T-helper 1 cell treated with Interleukin-12 subunit alpha and Interleukin-12 subunit beta and Interleukin-4 antibody, amounts not matched to agents 30 ng/mL and 1 ng/mL, for 36 hours (primary cell): ENCODE data around the gene ACSS1. TPM values are rescaled to one million over a fixed set of nuclear protein-coding genes. Genes with fewer than 3 reads are reported as not detected.

ENCODE experiments used
- intact Hi-C: fragments of 100-400 bp; cut with micrococcal nuclease; formaldehyde crosslinking; loops from one replicate; pipeline ENCODE4 v1.15.1; 2024
- total RNA-seq: library from RNA; stranded (reverse); gene quantifications from 2 replicates; pipeline ENCODE4 v1.2.3, GENCODE V29; 2022

ACSS1 gene
- total RNA-seq, 1 donor from 2014 or later, result 25.9 TPM

GRCh38 chr20:25061103-25061799, 3.3 kb upstream of the ACSS1 start:
- intact Hi-C loops, result loop anchor here (10.0 kb wide), 1 partner anchor 956 kb away; no protein-coding TSS in a partner anchor

DNA sequence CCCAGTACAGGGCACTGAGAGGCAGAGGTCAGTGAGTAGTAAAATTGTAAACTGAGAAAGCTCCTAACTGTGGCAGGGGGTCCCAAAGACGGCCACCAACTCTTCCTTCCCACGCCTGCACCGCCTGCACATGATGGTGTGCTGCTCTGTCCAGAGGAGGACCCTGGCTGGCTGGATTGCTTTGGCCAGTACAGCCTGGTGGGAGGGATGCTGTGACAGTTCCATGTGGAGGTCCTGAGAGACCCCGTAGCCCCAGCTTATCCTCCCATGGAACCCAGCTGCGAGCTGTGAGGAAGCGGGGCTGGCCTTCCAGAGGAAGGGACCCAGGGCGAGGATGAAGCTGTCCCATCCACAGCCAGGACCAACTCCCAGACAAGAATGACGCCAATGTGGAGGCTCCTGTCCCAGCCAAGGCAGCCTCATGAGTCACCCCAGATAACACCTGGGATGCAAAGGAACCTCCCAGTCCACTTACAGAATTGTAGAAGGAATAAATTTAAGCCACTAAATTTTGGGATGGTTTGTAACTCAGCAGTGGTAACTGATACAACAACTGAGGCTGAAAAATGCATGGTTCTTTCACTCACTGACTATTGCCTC, 2.0 kb upstream of the ACSS1 start:
- intact Hi-C loops, result loop anchor here (5.0 to 10.0 kb wide), 4 partner anchors 128 to 1703 kb away; partner anchors contain the start of gene NANP

GRCh38 chr20:25058847-25059810, 1.2 kb upstream of the ACSS1 start:
- intact Hi-C loops, result loop anchor here (1.0 to 5.0 kb wide), 5 partner anchors 127 to 1702 kb away; partner anchors contain the start of genes ENTPD6 and NANP

DNA sequence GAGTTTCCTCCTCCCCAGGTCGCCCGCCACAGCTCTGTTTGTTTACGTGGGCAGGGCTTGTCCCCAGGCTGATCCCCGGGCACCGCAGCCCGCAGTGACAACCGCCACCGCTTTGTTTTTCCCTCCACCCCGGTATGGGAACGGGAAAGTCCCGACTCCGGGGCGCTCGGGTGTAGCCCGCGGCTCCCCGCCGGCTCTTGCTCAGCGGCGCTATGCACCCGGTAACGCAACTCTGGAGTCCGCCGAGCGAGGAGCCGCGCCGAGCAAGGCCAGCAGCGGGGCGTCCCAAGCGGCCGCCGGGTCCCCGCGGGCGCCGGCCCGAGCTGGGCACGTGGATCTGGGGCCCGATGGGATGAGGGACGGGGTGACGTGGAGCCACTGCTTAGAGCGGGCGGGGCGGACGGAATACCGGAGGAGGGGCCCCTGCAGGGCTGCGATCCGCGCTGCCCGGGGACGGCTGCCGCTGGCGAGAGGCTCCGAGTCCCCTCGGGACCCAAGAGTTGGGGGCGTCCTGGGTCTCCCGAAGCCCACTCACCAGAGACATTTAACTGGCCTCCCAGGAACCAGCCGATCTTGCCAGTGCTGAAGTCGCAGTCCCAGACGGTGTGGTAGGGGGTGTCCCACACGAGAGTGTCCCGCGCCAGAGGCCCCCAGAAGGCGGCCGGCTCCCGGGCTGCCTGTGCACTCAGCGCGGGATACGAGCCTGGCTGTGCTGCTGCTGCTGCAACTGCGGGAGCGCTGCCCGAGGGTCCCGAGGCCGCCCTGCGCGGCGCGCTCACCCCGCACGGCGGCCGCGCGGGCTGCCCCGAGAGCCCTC, 497 bp downstream of the ACSS1 start:
- intact Hi-C loops, result loop anchor here (1.0 to 5.0 kb wide), 12 partner anchors 8 to 1700 kb away; partner anchors contain the start of genes APMAP, CST7, ENTPD6 and NANP

GRCh38 chr20:25056690-25057233, 1.2 kb downstream of the ACSS1 start:
- intact Hi-C loops, result loop anchor here (1.0 to 5.0 kb wide), 10 partner anchors 9 to 1699 kb away; partner anchors contain the start of genes APMAP, CST7 and NANP

DNA sequence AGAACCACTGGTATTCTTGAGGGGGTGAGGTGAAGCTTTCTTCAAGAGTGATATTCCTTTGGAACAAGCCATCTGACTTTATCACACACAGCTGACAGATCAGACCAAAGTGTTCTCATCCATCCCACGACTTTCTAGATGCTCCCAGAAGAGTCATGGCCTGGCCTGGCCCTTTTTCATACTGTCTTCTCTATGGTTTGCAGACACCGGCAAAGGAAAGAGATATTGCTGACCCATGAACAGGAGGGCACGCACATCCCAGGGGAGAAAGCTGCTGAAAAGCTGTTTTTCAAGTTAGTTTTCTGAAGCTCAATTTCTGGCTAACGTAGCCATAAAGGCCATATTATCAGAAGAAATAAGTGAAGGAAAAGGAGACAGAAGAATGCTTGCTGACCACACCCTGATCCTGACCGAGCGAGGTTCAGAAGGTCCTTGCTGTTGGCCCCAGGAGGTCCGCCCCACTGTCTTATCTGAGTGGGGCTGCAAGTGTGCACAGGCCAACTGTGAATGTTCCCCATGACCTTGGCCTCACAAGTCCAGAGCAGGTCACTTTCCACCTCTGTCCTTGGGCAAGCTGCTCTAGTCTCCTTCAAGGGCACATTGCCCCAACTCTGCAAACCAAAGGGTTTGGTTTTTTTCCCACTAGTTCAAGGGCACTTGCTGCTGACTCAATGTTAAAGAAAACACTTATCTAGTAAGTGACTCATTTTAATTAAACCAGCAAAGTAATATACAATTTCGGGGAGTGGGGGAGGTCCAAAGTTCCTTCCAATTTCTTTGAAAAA, 2.0 kb downstream of the ACSS1 start:
- intact Hi-C loops, result loop anchor here (2.0 to 5.0 kb wide), 4 partner anchors 124 to 1699 kb away; partner anchors contain the start of gene NANP

GRCh38 chr20:25054995-25055629, 2.8 kb downstream of the ACSS1 start:
- intact Hi-C loops, result loop anchor here (5.0 kb wide), 3 partner anchors 123 to 1698 kb away; partner anchors contain the start of gene NANP

GRCh38 chr20:25054096-25054820, 3.7 kb downstream of the ACSS1 start:
- intact Hi-C loops, result no loop called here

DNA sequence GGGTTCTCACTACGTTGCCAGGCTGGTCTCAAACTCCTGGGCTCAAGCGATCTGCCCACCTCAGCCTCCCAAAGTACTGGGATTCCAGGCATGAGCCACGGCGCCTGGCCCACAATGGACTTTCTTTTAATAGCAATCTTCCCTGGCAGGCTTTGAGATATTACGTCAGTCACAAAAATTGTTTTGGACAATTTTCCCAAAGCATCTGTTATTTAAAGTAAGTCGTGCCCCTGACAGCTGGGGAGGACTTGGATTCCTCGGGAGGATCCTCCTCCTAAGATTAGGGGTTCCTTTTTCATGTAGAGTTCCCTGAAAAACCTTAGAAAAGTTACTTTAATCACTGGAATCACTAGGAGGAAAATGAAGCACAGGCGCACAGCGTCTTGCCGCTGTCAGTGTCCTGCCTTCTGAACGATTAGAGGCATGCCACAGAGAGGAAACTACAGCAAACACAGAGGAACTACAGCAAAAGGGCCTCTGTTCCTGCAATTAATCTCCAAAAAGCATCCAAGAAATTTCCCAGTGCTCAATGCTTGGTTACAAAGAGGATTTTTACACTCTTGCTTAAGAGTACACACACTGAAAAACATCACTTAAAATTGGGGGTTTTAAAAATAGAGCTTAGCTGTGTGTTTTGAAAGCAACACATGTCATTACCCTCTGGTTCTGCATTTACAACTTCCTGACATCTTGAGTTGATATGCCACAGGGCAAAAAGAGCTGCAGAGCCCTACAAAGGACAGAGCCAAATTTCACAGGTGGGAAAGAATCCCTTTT, 4.5 kb downstream of the ACSS1 start:
- intact Hi-C loops, result no loop called here

GRCh38 chr20:25052255-25053194, 5.4 kb downstream of the ACSS1 start:
- intact Hi-C loops, result no loop called here

- intact Hi-C loops, result no loop called here
These were observed 6.4 kb downstream of the ACSS1 start for GRCh38 chr20:25051386-25052155.

GRCh38 chr20:25050501-25051350, 7.2 kb downstream of the ACSS1 start:
- intact Hi-C loops, result no loop called here

DNA sequence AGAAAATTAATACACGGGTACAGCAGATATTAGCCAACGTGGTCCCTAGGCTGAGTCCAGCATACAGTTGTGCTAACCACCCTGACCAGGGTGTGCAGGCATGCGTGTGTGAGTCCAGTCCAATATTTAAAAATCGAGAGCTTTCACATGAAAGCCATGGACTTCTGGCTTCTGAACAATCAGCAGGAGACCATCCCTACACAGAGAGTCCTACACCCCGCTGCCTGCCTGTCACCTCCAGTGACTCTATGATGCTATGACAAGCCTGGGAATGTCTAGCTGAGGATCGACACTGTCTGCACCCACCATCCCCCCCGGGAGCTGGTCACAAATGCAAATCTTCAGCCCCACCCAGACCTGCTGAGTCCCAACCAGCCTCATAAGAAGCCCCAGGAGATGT, 7.9 kb downstream of the ACSS1 start:
- intact Hi-C loops, result no loop called here

- intact Hi-C loops, result no loop called here
These were observed 8.5 kb downstream of the ACSS1 start for GRCh38 chr20:25049261-25050060.
